SJSA1 (cell line): ENCODE data around the gene C4orf54. TPM values are rescaled to one million over a fixed set of nuclear protein-coding genes. Genes with fewer than 3 reads are reported as not detected.

Source experiments
- DNase-seq, 2 experiments: peaks; one replicate each; pipeline ENCODE4 v3.0.0-alpha.2; 2015 to 2020; ENCODE audit warnings: low spot score in 2 of 2, low read depth in 1 of 2
- H3K27ac ChIP-seq: fragments of 250-450 bp; sonication (Bioruptor Pico); 2 replicates; pipeline ENCODE4 v1.5.1; 2020; ENCODE audit warnings: mild to moderate bottlenecking, moderate library complexity
- H3K27me3 ChIP-seq: fragments of 250-450 bp; sonication (Bioruptor Pico); replicated peaks from 2 replicates; pipeline ENCODE4 v1.5.1; 2020; ENCODE audit warnings: mild to moderate bottlenecking, moderate library complexity
- H3K36me3 ChIP-seq: fragments of 250-450 bp; sonication (Bioruptor Pico); 2 replicates; pipeline ENCODE4 v1.5.1; 2020; ENCODE audit warnings: mild to moderate bottlenecking
- H3K4me1 ChIP-seq: fragments of 250-450 bp; sonication (Bioruptor Pico); replicated peaks from 2 replicates; pipeline ENCODE4 v1.6.1; 2021; ENCODE audit warnings: mild to moderate bottlenecking
- H3K4me3 ChIP-seq: fragments of 250-450 bp; sonication (Bioruptor Pico); 2 replicates; pipeline ENCODE4 v1.5.1; 2020; ENCODE audit warnings: mild to moderate bottlenecking
- H3K9me3 ChIP-seq: fragments of 250-450 bp; sonication (Bioruptor Pico); replicated peaks from 2 replicates; pipeline ENCODE4 v1.5.1; 2020; ENCODE audit warnings: mild to moderate bottlenecking
- total RNA-seq: library from RNA; depleted of rRNA; stranded (reverse); fragments of >200 nt; shearing (Covaris generic); gene quantifications from 2 replicates; pipeline ENCODE4 v1.2.3, GENCODE V29; 2014; rRNA removed

C4orf54 gene
- total RNA-seq: 0.25 and 0.63 TPM in 2 replicates

- H3K4me1 ChIP-seq: peaks cover 24% of the 10 kb centered on the region
- peak in 1 of 2 experiments; percentile 3 for DNase-seq
- no peak within 1 kb of the TSS for H3K27ac ChIP-seq
- no peaks in the 10 kb centered on the region for H3K9me3 ChIP-seq
- H3K36me3 ChIP-seq: no peaks in the 10 kb centered on the region
- H3K27me3 ChIP-seq: no peaks in the 10 kb centered on the region
- H3K4me3 ChIP-seq: no peak within 1 kb of the TSS
Observed at GRCh38 chr4:99657798-99658197, at the start of gene C4orf54. Gene C4orf54, minus strand, starts transcription at chr4:99657828. Its CDS starts 3,180 bp downstream, at chr4:99654648.

- Histone ChIP-seq H3K36me3 (no peaks in the 10 kb centered on the region), H3K27me3 (no peaks in the 10 kb centered on the region), H3K4me3 (no peak overlapping the region), H3K4me1 (peaks cover 6% of the 10 kb centered on the region), H3K9me3 (no peaks in the 10 kb centered on the region), H3K27ac (no peak overlapping the region)
- no peak for DNase-seq
Observed at GRCh38 chr4:99705891-99706290, 48.3 kb upstream of the C4orf54 start.

- H3K27me3 ChIP-seq: no peaks in the 10 kb centered on the region
- H3K4me3 ChIP-seq: no peak overlapping the region
- DNase-seq: no peak
Observed at GRCh38 chr4:99696801-99697200, 39.2 kb upstream of the C4orf54 start.

GRCh38 chr4:99693140-99693539, 35.5 kb upstream of the C4orf54 start:
- no peaks in the 10 kb centered on the region for H3K36me3 ChIP-seq
- no peak overlapping the region for H3K4me3 ChIP-seq
- H3K4me1 ChIP-seq: no peaks in the 10 kb centered on the region
- H3K27me3 ChIP-seq: no peaks in the 10 kb centered on the region
- H3K9me3 ChIP-seq: no peaks in the 10 kb centered on the region
- H3K27ac ChIP-seq: no peak overlapping the region
- no peak for DNase-seq

More at GRCh38 chr4:99696801-99697200, 39.2 kb upstream of the C4orf54 start:
- no peak overlapping the region for H3K27ac ChIP-seq
- H3K4me1 ChIP-seq: no peaks in the 10 kb centered on the region
- no peaks in the 10 kb centered on the region for H3K9me3 ChIP-seq
- H3K36me3 ChIP-seq: no peaks in the 10 kb centered on the region

- no peaks in the 10 kb centered on the region for H3K9me3 ChIP-seq
- H3K4me1 ChIP-seq: no peaks in the 10 kb centered on the region
- no peak for DNase-seq
- H3K36me3 ChIP-seq: no peaks in the 10 kb centered on the region
- no peaks in the 10 kb centered on the region for H3K27me3 ChIP-seq
- H3K4me3 ChIP-seq: no peak overlapping the region
- H3K27ac ChIP-seq: no peak overlapping the region
Observed at GRCh38 chr4:99690990-99691389, 33.4 kb upstream of the C4orf54 start.

GRCh38 chr4:99690472-99690871, 32.8 kb upstream of the C4orf54 start:
- no peaks in the 10 kb centered on the region for H3K4me1 ChIP-seq
- H3K36me3 ChIP-seq: no peaks in the 10 kb centered on the region
- H3K9me3 ChIP-seq: no peaks in the 10 kb centered on the region
- H3K4me3 ChIP-seq: no peak overlapping the region
- H3K27me3 ChIP-seq: no peaks in the 10 kb centered on the region
- no peak for DNase-seq
- no peak overlapping the region for H3K27ac ChIP-seq

GRCh38 chr4:99687120-99687519, 29.5 kb upstream of the C4orf54 start:
- Histone ChIP-seq H3K27ac (no peak overlapping the region), H3K27me3 (no peaks in the 10 kb centered on the region), H3K4me3 (no peak overlapping the region), H3K4me1 (no peaks in the 10 kb centered on the region), H3K9me3 (no peaks in the 10 kb centered on the region), H3K36me3 (no peaks in the 10 kb centered on the region)
- no peak for DNase-seq

- H3K36me3 ChIP-seq: no peaks in the 10 kb centered on the region
- no peaks in the 10 kb centered on the region for H3K4me1 ChIP-seq
- H3K9me3 ChIP-seq: no peaks in the 10 kb centered on the region
- H3K27me3 ChIP-seq: no peaks in the 10 kb centered on the region
- H3K4me3 ChIP-seq: no peak overlapping the region
- no peak overlapping the region for H3K27ac ChIP-seq
- DNase-seq: no peak
Observed at GRCh38 chr4:99685234-99685633, 27.6 kb upstream of the C4orf54 start.

- no peaks in the 10 kb centered on the region for H3K9me3 ChIP-seq
- H3K4me3 ChIP-seq: no peak overlapping the region
- H3K27me3 ChIP-seq: no peaks in the 10 kb centered on the region
- no peaks in the 10 kb centered on the region for H3K36me3 ChIP-seq
- H3K4me1 ChIP-seq: no peaks in the 10 kb centered on the region
- DNase-seq: no peak
- H3K27ac ChIP-seq: no peak overlapping the region
Observed at GRCh38 chr4:99683895-99684294, 26.3 kb upstream of the C4orf54 start.

GRCh38 chr4:99679976-99680375, 22.3 kb upstream of the C4orf54 start:
- H3K36me3 ChIP-seq: no peaks in the 10 kb centered on the region
- no peak overlapping the region for H3K4me3 ChIP-seq
- no peaks in the 10 kb centered on the region for H3K9me3 ChIP-seq
- no peak for DNase-seq
- H3K4me1 ChIP-seq: no peaks in the 10 kb centered on the region
- H3K27me3 ChIP-seq: no peaks in the 10 kb centered on the region
- H3K27ac ChIP-seq: no peak overlapping the region

- Histone ChIP-seq H3K27me3 (no peaks in the 10 kb centered on the region), H3K4me3 (no peak overlapping the region)
- no peak for DNase-seq
Observed at GRCh38 chr4:99679204-99679603, 21.6 kb upstream of the C4orf54 start.

GRCh38 chr4:99677161-99677560, 19.5 kb upstream of the C4orf54 start:
- Histone ChIP-seq H3K4me1 (no peaks in the 10 kb centered on the region), H3K36me3 (no peaks in the 10 kb centered on the region), H3K4me3 (no peak overlapping the region), H3K9me3 (0 out of 2 replicates have a peak, but pooled peaks cover 2% of the 10 kb centered on the region), H3K27ac (no peak overlapping the region), H3K27me3 (no peaks in the 10 kb centered on the region)
- no peak for DNase-seq

More at GRCh38 chr4:99679204-99679603, 21.6 kb upstream of the C4orf54 start:
- Histone ChIP-seq H3K4me1 (no peaks in the 10 kb centered on the region), H3K36me3 (no peaks in the 10 kb centered on the region), H3K27ac (no peak overlapping the region), H3K9me3 (no peaks in the 10 kb centered on the region)

GRCh38 chr4:99670409-99671073, 12.9 kb upstream of the C4orf54 start:
- Histone ChIP-seq H3K36me3 (no peaks in the 10 kb centered on the region), H3K27ac (no peak overlapping the region), H3K9me3 (0 out of 2 replicates have a peak, but pooled peaks cover 2% of the 10 kb centered on the region), H3K27me3 (no peaks in the 10 kb centered on the region), H3K4me1 (no peaks in the 10 kb centered on the region), H3K4me3 (no peak overlapping the region)
- no peak for DNase-seq

- Histone ChIP-seq H3K27me3 (no peaks in the 10 kb centered on the region), H3K27ac (no peak overlapping the region), H3K4me3 (no peak overlapping the region), H3K4me1 (no peaks in the 10 kb centered on the region), H3K36me3 (no peaks in the 10 kb centered on the region), H3K9me3 (0 out of 2 replicates have a peak, but pooled peaks cover 2% of the 10 kb centered on the region)
- DNase-seq: no peak
Observed at GRCh38 chr4:99669084-99669483, 11.5 kb upstream of the C4orf54 start.

GRCh38 chr4:99668472-99668871, 10.8 kb upstream of the C4orf54 start:
- no peak overlapping the region for H3K27ac ChIP-seq
- no peaks in the 10 kb centered on the region for H3K4me1 ChIP-seq
- no peak for DNase-seq
- no peak overlapping the region for H3K4me3 ChIP-seq
- H3K9me3 ChIP-seq: 0 out of 2 replicates have a peak, but pooled peaks cover 2% of the 10 kb centered on the region
- no peaks in the 10 kb centered on the region for H3K27me3 ChIP-seq
- no peaks in the 10 kb centered on the region for H3K36me3 ChIP-seq
